Measurements from ENCODE around the gene VIM.
"Not testable (repeated sequence)": the region's sequence is repeated elsewhere in the genome, so short reads cannot be mapped to it uniquely, and the experiment has no call there.

Gene VIM

GRCh38 chr10:17240096-17240495 lies 12.1 kb downstream of the VIM start:
- Mint-ChIP-seq H3K9me3 (no peaks in the 10 kb centered on the region), H3K4me3 (no peak overlapping the region), H3K27ac (peak overlapping the region; percentile 72 to 93), H3K4me1 (ENCODE audit: low read depth in 2 of 2) (peaks cover 6 to 14% of the 10 kb centered on the region in 2 donors), H3K27me3 (no peaks in the 10 kb centered on the region), H3K36me3 (ENCODE audit: insufficient read depth) (peaks cover 56% of the 10 kb centered on the region)
- ATAC-seq (replicated peaks), result no peak
- DNase-seq, result no peak

GRCh38 chr10:17240616-17241015 lies 12.6 kb downstream of the VIM start:
- H3K4me1 Mint-ChIP-seq (ENCODE audit: low read depth in 2 of 2), result peaks cover 4 to 11% of the 10 kb centered on the region in 2 donors
- H3K9me3 Mint-ChIP-seq, result no peaks in the 10 kb centered on the region

GRCh38 chr10:17241611-17242333 lies 13.7 kb downstream of the VIM start:
- Mint-ChIP-seq H3K4me3 (no peak overlapping the region), H3K27me3 (no peaks in the 10 kb centered on the region), H3K4me1 (ENCODE audit: low read depth in 2 of 2) (peaks cover 2 to 4% of the 10 kb centered on the region in 2 donors), H3K27ac (peak overlapping the region in 1 of 2 donors; percentile 93), H3K9me3 (no peaks in the 10 kb centered on the region), H3K36me3 (ENCODE audit: insufficient read depth) (peaks cover 39% of the 10 kb centered on the region)
- DNase-seq (no peak), ATAC-seq (replicated peaks) (no peak)

More at GRCh38 chr10:17240616-17241015, 12.6 kb downstream of the VIM start:
- Mint-ChIP-seq H3K36me3 (ENCODE audit: insufficient read depth) (peaks cover 50% of the 10 kb centered on the region), H3K27ac (peak overlapping the region; percentile 72 to 93), H3K27me3 (no peaks in the 10 kb centered on the region), H3K4me3 (no peak overlapping the region)
- no peak for DNase-seq
- no peak for ATAC-seq (replicated peaks)

- no peak for ATAC-seq (replicated peaks)
- no peak overlapping the region for H3K27ac Mint-ChIP-seq
- H3K27me3 Mint-ChIP-seq, result no peaks in the 10 kb centered on the region
- H3K36me3 Mint-ChIP-seq (ENCODE audit: insufficient read depth), result peaks cover 8% of the 10 kb centered on the region
- DNase-seq, result no peak
- H3K4me3 Mint-ChIP-seq, result no peak overlapping the region
- no peaks in the 10 kb centered on the region for H3K9me3 Mint-ChIP-seq
- peaks cover 0 to 4% of the 10 kb centered on the region in 2 donors for H3K4me1 Mint-ChIP-seq (ENCODE audit: low read depth in 2 of 2)
Observed at GRCh38 chr10:17244700-17245365, 16.8 kb downstream of the VIM start.

GRCh38 chr10:17247210-17247609 lies 19.2 kb downstream of the VIM start:
- DNase-seq (no peak), ATAC-seq (replicated peaks) (no peak)
- Mint-ChIP-seq H3K4me3 (no peak overlapping the region), H3K27ac (peak overlapping the region in 1 of 2 donors; percentile 13), H3K4me1 (ENCODE audit: low read depth in 2 of 2) (no peaks in the 10 kb centered on the region), H3K36me3 (ENCODE audit: insufficient read depth) (no peaks in the 10 kb centered on the region), H3K27me3 (no peaks in the 10 kb centered on the region), H3K9me3 (no peaks in the 10 kb centered on the region)

- no peaks in the 10 kb centered on the region for H3K36me3 Mint-ChIP-seq (ENCODE audit: insufficient read depth)
- no peaks in the 10 kb centered on the region for H3K27me3 Mint-ChIP-seq
- H3K9me3 Mint-ChIP-seq, result no peaks in the 10 kb centered on the region
- H3K27ac Mint-ChIP-seq, result no peak overlapping the region
- H3K4me1 Mint-ChIP-seq (ENCODE audit: low read depth in 2 of 2), result no peaks in the 10 kb centered on the region
- no peak overlapping the region for H3K4me3 Mint-ChIP-seq
- ATAC-seq (replicated peaks), result no peak
- DNase-seq, result no peak
Observed at GRCh38 chr10:17248964-17249363, 20.9 kb downstream of the VIM start.

- ATAC-seq (replicated peaks) (peak; percentile 61), DNase-seq (no peak)
- no peak overlapping the region for H3K27ac Mint-ChIP-seq
- H3K4me1 Mint-ChIP-seq (ENCODE audit: low read depth in 2 of 2), result no peaks in the 10 kb centered on the region
- H3K27me3 Mint-ChIP-seq, result no peaks in the 10 kb centered on the region
- no peaks in the 10 kb centered on the region for H3K9me3 Mint-ChIP-seq
- H3K4me3 Mint-ChIP-seq, result no peak overlapping the region
- H3K36me3 Mint-ChIP-seq (ENCODE audit: insufficient read depth), result no peaks in the 10 kb centered on the region
Observed at GRCh38 chr10:17249820-17250219, 21.8 kb downstream of the VIM start.

- DNase-seq (no peak), ATAC-seq (replicated peaks) (no peak)
- Mint-ChIP-seq H3K4me3 (no peak overlapping the region), H3K36me3 (ENCODE audit: insufficient read depth) (no peaks in the 10 kb centered on the region), H3K4me1 (ENCODE audit: low read depth in 2 of 2) (no peaks in the 10 kb centered on the region), H3K9me3 (no peaks in the 10 kb centered on the region), H3K27ac (no peak overlapping the region), H3K27me3 (no peaks in the 10 kb centered on the region)
Observed at GRCh38 chr10:17250736-17251135, 22.7 kb downstream of the VIM start.

GRCh38 chr10:17254543-17255050 lies 26.6 kb downstream of the VIM start:
- H3K4me1 Mint-ChIP-seq (ENCODE audit: low read depth in 2 of 2); H3K4me3 Mint-ChIP-seq; ATAC-seq (replicated peaks); H3K36me3 Mint-ChIP-seq (ENCODE audit: insufficient read depth); H3K27ac Mint-ChIP-seq; DNase-seq; H3K9me3 Mint-ChIP-seq; H3K27me3 Mint-ChIP-seq: not testable (repeated sequence)

GRCh38 chr10:17255512-17255911 lies 27.5 kb downstream of the VIM start:
- H3K36me3 Mint-ChIP-seq (ENCODE audit: insufficient read depth), result no peaks in the 10 kb centered on the region
- no peak for DNase-seq
- peaks cover 2 to 6% of the 10 kb centered on the region in 2 donors for H3K4me1 Mint-ChIP-seq (ENCODE audit: low read depth in 2 of 2)
- H3K9me3 Mint-ChIP-seq, result no peaks in the 10 kb centered on the region
- no peaks in the 10 kb centered on the region for H3K27me3 Mint-ChIP-seq
- no peak for ATAC-seq (replicated peaks)
- no peak overlapping the region for H3K4me3 Mint-ChIP-seq
- H3K27ac Mint-ChIP-seq, result no peak overlapping the region

- no peaks in the 10 kb centered on the region for H3K36me3 Mint-ChIP-seq (ENCODE audit: insufficient read depth)
- H3K27ac Mint-ChIP-seq, result no peak overlapping the region
- DNase-seq (no peak), ATAC-seq (replicated peaks) (no peak)
- H3K9me3 Mint-ChIP-seq, result no peaks in the 10 kb centered on the region
- no peak overlapping the region for H3K4me3 Mint-ChIP-seq
- H3K4me1 Mint-ChIP-seq (ENCODE audit: low read depth in 2 of 2), result peaks cover 2 to 6% of the 10 kb centered on the region in 2 donors
- H3K27me3 Mint-ChIP-seq, result no peaks in the 10 kb centered on the region
Observed at GRCh38 chr10:17256051-17256450, 28.0 kb downstream of the VIM start.

- ATAC-seq (replicated peaks) (no peak), DNase-seq (no peak)
- Mint-ChIP-seq H3K4me1 (ENCODE audit: low read depth in 2 of 2) (peaks cover 2 to 6% of the 10 kb centered on the region in 2 donors), H3K27me3 (no peaks in the 10 kb centered on the region), H3K9me3 (peaks cover 0 to 3% of the 10 kb centered on the region in 2 donors), H3K36me3 (ENCODE audit: insufficient read depth) (no peaks in the 10 kb centered on the region), H3K4me3 (no peak overlapping the region), H3K27ac (no peak overlapping the region)
Observed at GRCh38 chr10:17256627-17257026, 28.6 kb downstream of the VIM start.

- Mint-ChIP-seq H3K27ac (peak overlapping the region in 1 of 2 donors; percentile 73), H3K27me3 (no peaks in the 10 kb centered on the region), H3K4me1 (ENCODE audit: low read depth in 2 of 2) (peaks cover 2 to 6% of the 10 kb centered on the region in 2 donors), H3K4me3 (peak overlapping the region in 1 of 2 donors; percentile 12), H3K36me3 (ENCODE audit: insufficient read depth) (no peaks in the 10 kb centered on the region), H3K9me3 (peaks cover 1 to 7% of the 10 kb centered on the region in 2 donors)
- ATAC-seq (replicated peaks) (peak; percentile 87), DNase-seq (peak; percentile 55 to 66 (median 56))
Observed at GRCh38 chr10:17257466-17258321, 29.7 kb downstream of the VIM start.

All from effector memory CD8-positive, alpha-beta T cell (primary cell).